Tibial artery (tissue), 4 donors: ENCODE results near the gene SLC38A3.

Experiments used
- DNase-seq, 2 donors: peaks; one replicate each; pipeline ENCODE4 v3.0.0-alpha.2; 2019
- H3K27ac ChIP-seq, 2 donors: fragments of 200-600 bp; sonication (generic) in 1 of 2; 1 replicate in 1 of 2; 2 replicates in 1 of 2; pipeline ENCODE4 v1.5.1; 2018 to 2019; ENCODE audit warnings: mild to moderate bottlenecking in 1 of 2
- H3K27me3 ChIP-seq, 2 donors: fragments of 200-600 bp; sonication (generic) in 1 of 2; one replicate each; pipeline versions ENCODE4 v1.5.1 to v1.6.0; 2016 to 2019
- H3K36me3 ChIP-seq, 3 donors: fragments of 200-600 bp; sonication (generic) in 2 of 3; one replicate each; pipeline ENCODE4 v1.5.1; 2016 to 2019; ENCODE audit warnings: mild to moderate bottlenecking in 2 of 3
- H3K4me1 ChIP-seq, 4 donors: fragments of 200-600 bp; sonication (generic) in 2 of 4; 1 replicate in 3 of 4; 2 replicates in 1 of 4; pipeline ENCODE4 v1.5.1; 2016 to 2019
- H3K4me3 ChIP-seq, 2 donors: fragments of 200-600 bp; sonication (generic) in 1 of 2; 1 replicate in 1 of 2; 2 replicates in 1 of 2; pipeline ENCODE4 v1.5.1; 2018 to 2019; ENCODE audit warnings: mild to moderate bottlenecking in 2 of 2
- H3K9me3 ChIP-seq, 3 donors: fragments of 200-600 bp; sonication (generic) in 1 of 3; one replicate each; pipeline ENCODE4 v1.5.1; 2016 to 2019
- CTCF ChIP-seq, 2 experiments: fragments of 200-600 bp in 1 of 2; fragments of 450-650 bp in 1 of 2; IDR thresholded peaks; one replicate each; pipeline ENCODE4 v1.5.1; 2017 to 2019; ENCODE audit warnings: antibody characterized with exemption in 2 of 2, mild to moderate bottlenecking in 1 of 2, moderate library complexity in 1 of 2
- intact Hi-C: fragments of 100-400 bp; cut with DNase I; formaldehyde crosslinking; loops from one replicate; pipeline ENCODE4 v1.15.0; 2023; ENCODE audit warnings: low total_unique reads

SLC38A3 gene

GRCh38 chr3:50269460-50269859, 64.4 kb downstream of the SLC38A3 start:
- TF ChIP-seq CTCF (IDR thresholded peaks at IDR 0.05): no peak
- intact Hi-C loops: no loop called here
- H3K27me3 ChIP-seq: no peaks in the 10 kb centered on the region
- H3K4me1 ChIP-seq: peaks cover 4 to 88% (median 68%) of the 10 kb centered on the region in 4 donors
- peak overlapping the region; percentile 11 to 40 for H3K4me3 ChIP-seq
- H3K9me3 ChIP-seq: no peaks in the 10 kb centered on the region
- DNase-seq: no peak
- no peaks in the 10 kb centered on the region for H3K36me3 ChIP-seq
- peak overlapping the region; percentile 84 to 98 for H3K27ac ChIP-seq

- intact Hi-C loops: loop anchor here (10.0 kb wide), 1 partner anchor 145 kb away; no protein-coding TSS in a partner anchor
- Histone ChIP-seq H3K4me3 (no peak overlapping the region), H3K9me3 (no peaks in the 10 kb centered on the region), H3K27ac (peak overlapping the region; percentile 84 to 98), H3K27me3 (no peaks in the 10 kb centered on the region), H3K36me3 (no peaks in the 10 kb centered on the region), H3K4me1 (peaks cover 4 to 83% (median 63%) of the 10 kb centered on the region in 4 donors)
- no peak for DNase-seq
- no peak for TF ChIP-seq CTCF (IDR thresholded peaks at IDR 0.05)
Measured at GRCh38 chr3:50269977-50270413, 64.9 kb downstream of the SLC38A3 start.

GRCh38 chr3:50270422-50271224, 65.6 kb downstream of the SLC38A3 start:
- intact Hi-C loops: loop anchor here (1.0 to 10.0 kb wide), 2 partner anchors 43 to 146 kb away; no protein-coding TSS in a partner anchor
- H3K4me1 ChIP-seq: peaks cover under 1 to 77% (median 57%) of the 10 kb centered on the region in 4 donors
- H3K27me3 ChIP-seq: no peaks in the 10 kb centered on the region
- no peak for TF ChIP-seq CTCF (IDR thresholded peaks at IDR 0.05)
- peak overlapping the region; percentile 84 to 98 for H3K27ac ChIP-seq
- no peak for DNase-seq
- no peak overlapping the region for H3K4me3 ChIP-seq
- H3K36me3 ChIP-seq: peaks cover 0 to 3% (median 0%) of the 10 kb centered on the region in 3 donors
- no peaks in the 10 kb centered on the region for H3K9me3 ChIP-seq
